Measurements from ENCODE around the gene RNU1-1. TPM values are rescaled to one million over a fixed set of nuclear protein-coding genes. Genes with fewer than 3 reads are reported as not detected.
A peak's percentile ranks its signal among the peaks of the same experiment; 100 is the strongest.
"Not testable (repeated sequence)": the region's sequence is repeated elsewhere in the genome, so short reads cannot be mapped to it uniquely, and the experiment has no call there.

The RNU1-1 gene
- total RNA-seq (2021) (1,028 to 1,267 TPM (median 1,197 TPM) in 3 replicates), Bru-seq, nascent RNA (percentile 96 among the genes with signal in this experiment)
- long read RNA-seq, experiment 1, result 0 reads
- long read RNA-seq, experiment 2, result 0 reads
- long read RNA-seq, experiment 3, result 0 reads

GRCh38 chr1:16514107-16515055, at the start of gene RNU1-1:
RNU1-1 (minus strand) TSS chr1:16514285.
- H3K27ac Mint-ChIP-seq; H3K4me1 Mint-ChIP-seq; POLR2A ChIA-PET; H3K4me3 Mint-ChIP-seq; H3K9me3 Mint-ChIP-seq; H3K27me3 Mint-ChIP-seq (ENCODE audit: low read depth); H3K36me3 Mint-ChIP-seq; CTCF ChIA-PET: not testable (repeated sequence)
- peak; percentile 58 for ATAC-seq
- peak; percentile 70 for DNase-seq (ENCODE audit: low spot score)

- H3K36me3 Mint-ChIP-seq; H3K4me1 Mint-ChIP-seq; H3K27me3 Mint-ChIP-seq (ENCODE audit: low read depth); ATAC-seq; H3K27ac Mint-ChIP-seq; DNase-seq (ENCODE audit: low spot score); POLR2A ChIA-PET; H3K9me3 Mint-ChIP-seq; CTCF ChIA-PET; H3K4me3 Mint-ChIP-seq: not testable (repeated sequence)
These were observed 47.0 kb upstream of the RNU1-1 start for GRCh38 chr1:16561035-16561434.

GRCh38 chr1:16560498-16560897, 46.4 kb upstream of the RNU1-1 start:
- POLR2A ChIA-PET, result not testable (repeated sequence)

DNA sequence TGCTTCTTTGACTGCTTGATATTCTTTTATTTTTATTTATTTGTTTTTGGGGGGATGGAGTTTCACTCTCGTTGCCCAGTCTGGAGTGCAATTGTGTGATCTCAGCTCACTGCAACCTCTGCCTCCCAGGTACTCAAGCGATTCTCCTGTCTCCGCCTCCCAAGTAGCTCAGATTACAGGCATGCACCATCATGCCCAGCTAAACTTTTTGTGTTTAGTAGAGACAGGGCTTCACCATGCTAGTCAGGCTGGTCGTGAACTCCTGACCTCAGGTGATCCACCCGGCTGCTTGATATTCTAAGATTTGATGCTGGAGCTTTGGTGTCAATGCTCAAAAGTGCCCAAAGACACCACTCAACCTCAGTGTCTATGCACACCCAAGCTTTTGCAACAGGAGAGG, 45.6 kb upstream of the RNU1-1 start:
- CTCF ChIA-PET, result interaction anchor here (0.6 to 1.2 kb wide), 6 partner anchors 32 to 140 kb away, joined by 3 to 15 read pairs (median 4); no protein-coding TSS in a partner anchor
- H3K4me3 Mint-ChIP-seq; H3K27ac Mint-ChIP-seq; H3K27me3 Mint-ChIP-seq (ENCODE audit: low read depth); H3K4me1 Mint-ChIP-seq; DNase-seq (ENCODE audit: low spot score); H3K9me3 Mint-ChIP-seq; H3K36me3 Mint-ChIP-seq; ATAC-seq: not testable (repeated sequence)
- POLR2A ChIA-PET, result interaction anchor here (0.6 kb wide), 1 partner anchor 147 kb away, joined by 3 read pairs; no protein-coding TSS in a partner anchor

More at GRCh38 chr1:16560498-16560897, 46.4 kb upstream of the RNU1-1 start:
- CTCF ChIA-PET, result interaction anchor here (1.2 kb wide), 1 partner anchor 60 kb away, joined by 15 read pairs; no protein-coding TSS in a partner anchor
- H3K27ac Mint-ChIP-seq; H3K9me3 Mint-ChIP-seq; H3K27me3 Mint-ChIP-seq (ENCODE audit: low read depth); ATAC-seq; H3K4me3 Mint-ChIP-seq; H3K36me3 Mint-ChIP-seq; DNase-seq (ENCODE audit: low spot score); H3K4me1 Mint-ChIP-seq: not testable (repeated sequence)

GRCh38 chr1:16557034-16557433, 42.9 kb upstream of the RNU1-1 start:
- H3K27me3 Mint-ChIP-seq (ENCODE audit: low read depth); H3K4me1 Mint-ChIP-seq; CTCF ChIA-PET; DNase-seq (ENCODE audit: low spot score); H3K36me3 Mint-ChIP-seq; H3K4me3 Mint-ChIP-seq; ATAC-seq; POLR2A ChIA-PET; H3K9me3 Mint-ChIP-seq; H3K27ac Mint-ChIP-seq: not testable (repeated sequence)

GRCh38 chr1:16553244-16553643, 39.2 kb upstream of the RNU1-1 start:
- H3K9me3 Mint-ChIP-seq; POLR2A ChIA-PET; H3K4me3 Mint-ChIP-seq; H3K36me3 Mint-ChIP-seq; CTCF ChIA-PET; DNase-seq (ENCODE audit: low spot score); H3K4me1 Mint-ChIP-seq; H3K27me3 Mint-ChIP-seq (ENCODE audit: low read depth); H3K27ac Mint-ChIP-seq; ATAC-seq: not testable (repeated sequence)

DNA sequence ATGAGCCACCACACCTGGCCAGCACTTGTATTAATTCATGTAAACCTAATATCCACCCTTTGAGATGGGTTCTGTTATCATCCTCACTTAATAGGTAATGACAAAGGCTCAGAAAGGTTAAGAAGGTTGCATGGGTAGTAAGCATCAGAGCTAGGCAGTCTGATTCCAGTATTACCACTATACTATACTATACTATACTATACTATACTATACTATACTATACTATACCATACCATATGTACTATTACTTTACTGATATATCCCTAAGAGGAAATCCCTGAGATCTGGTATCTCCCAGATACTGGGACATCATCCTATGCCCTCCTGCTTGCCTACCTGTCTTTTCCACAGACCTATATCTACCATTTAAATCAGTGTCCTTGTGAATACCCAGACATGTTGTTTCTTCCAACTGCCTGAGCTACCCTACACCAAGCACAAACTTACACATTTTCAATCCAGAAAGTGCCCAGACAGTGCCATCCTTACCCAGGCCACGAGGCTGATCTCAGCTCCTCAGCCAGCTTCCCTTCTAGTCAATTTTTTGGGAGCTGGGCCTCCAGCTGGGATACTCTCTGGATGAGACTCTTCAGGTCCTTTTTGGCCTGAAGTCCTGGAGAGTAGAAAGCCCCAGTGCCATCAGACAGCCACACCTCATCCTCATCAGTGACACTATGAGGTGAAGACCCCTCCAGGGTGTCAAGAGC, 36.3 kb upstream of the RNU1-1 start:
- H3K27ac Mint-ChIP-seq; CTCF ChIA-PET; H3K4me3 Mint-ChIP-seq; H3K9me3 Mint-ChIP-seq; H3K36me3 Mint-ChIP-seq; POLR2A ChIA-PET; H3K27me3 Mint-ChIP-seq (ENCODE audit: low read depth); H3K4me1 Mint-ChIP-seq; DNase-seq (ENCODE audit: low spot score); ATAC-seq: not testable (repeated sequence)

GRCh38 chr1:16549545-16549944, 35.5 kb upstream of the RNU1-1 start:
- ATAC-seq; H3K27ac Mint-ChIP-seq; H3K4me1 Mint-ChIP-seq; POLR2A ChIA-PET; DNase-seq (ENCODE audit: low spot score); H3K9me3 Mint-ChIP-seq; CTCF ChIA-PET; H3K36me3 Mint-ChIP-seq; H3K27me3 Mint-ChIP-seq (ENCODE audit: low read depth); H3K4me3 Mint-ChIP-seq: not testable (repeated sequence)

GRCh38 chr1:16547502-16548241, 33.6 kb upstream of the RNU1-1 start:
- H3K4me1 Mint-ChIP-seq; CTCF ChIA-PET; DNase-seq (ENCODE audit: low spot score); H3K36me3 Mint-ChIP-seq; POLR2A ChIA-PET; H3K9me3 Mint-ChIP-seq; H3K27me3 Mint-ChIP-seq (ENCODE audit: low read depth); H3K27ac Mint-ChIP-seq: not testable (repeated sequence)
- ATAC-seq, result peak; percentile 70
- peak overlapping the region; percentile 57 for H3K4me3 Mint-ChIP-seq

Data from WTC11 (cell line).